SW 1271 (cell line): Measurements from ENCODE around the gene GPR108.
"Not testable (repeated sequence)": the region's sequence is repeated elsewhere in the genome, so short reads cannot be mapped to it uniquely, and the experiment has no call there.

Experiments used
- DNase-seq, 2 experiments: peaks; one replicate each; lab custom pipeline; 2025; lab: John Stamatoyannopoulos, UW

The GPR108 gene

DNA sequence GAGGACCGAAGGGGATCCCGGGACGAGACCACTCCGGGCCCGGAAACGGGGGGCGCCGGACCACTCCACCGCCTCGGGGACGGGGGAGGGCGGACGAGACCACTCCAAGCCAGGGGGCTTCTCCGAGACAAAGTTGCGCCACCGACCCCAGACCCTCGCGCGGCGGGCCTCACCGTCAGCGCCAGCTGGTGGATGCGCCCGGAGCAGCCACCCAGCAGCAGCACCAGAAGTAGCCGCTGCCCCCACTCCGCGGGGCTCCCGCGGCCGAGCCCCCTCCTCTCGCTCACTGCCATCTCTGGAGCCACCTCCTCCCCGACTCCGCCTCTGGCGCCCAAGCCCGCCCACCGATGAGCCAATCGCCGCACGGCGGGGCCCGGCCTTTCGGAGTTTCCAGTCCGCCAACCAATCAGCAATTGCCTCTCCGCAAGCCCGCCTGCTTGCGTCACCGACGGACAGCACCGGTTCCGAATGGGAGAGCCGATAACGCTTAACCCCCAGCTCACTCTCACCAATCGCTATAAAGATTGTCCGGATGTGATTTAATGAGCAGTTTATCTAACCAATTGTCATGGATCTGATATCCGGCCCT lies at the start of gene GPR108:
TSS of gene GPR108 (minus strand) at position 297 of the 589 bp plus-strand sequence. CDS start at position 293, 4 bp downstream.
- DNase-seq: peak; percentile 96 to 100

DNA sequence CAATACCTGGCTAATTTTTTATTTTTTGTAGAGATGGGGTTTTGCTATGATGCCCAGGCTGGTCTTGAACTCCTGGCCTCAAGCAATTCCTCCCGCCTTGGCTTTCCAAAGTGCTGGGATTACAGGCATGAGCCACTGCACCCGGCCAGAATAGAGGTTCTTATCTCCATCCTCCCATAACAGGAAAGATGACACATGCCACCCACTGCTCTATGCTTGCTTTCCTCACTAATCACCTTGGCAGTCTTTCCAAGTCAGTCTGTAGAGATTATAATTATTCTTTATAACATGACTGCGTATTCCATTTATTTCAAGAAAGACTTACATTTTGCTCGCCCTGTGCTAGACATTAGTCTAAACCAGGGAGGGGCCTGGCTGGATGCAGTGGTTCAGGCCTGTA lies 41.8 kb upstream of the GPR108 start:
- peak in 1 of 2 experiments; percentile 34 for DNase-seq

DNA sequence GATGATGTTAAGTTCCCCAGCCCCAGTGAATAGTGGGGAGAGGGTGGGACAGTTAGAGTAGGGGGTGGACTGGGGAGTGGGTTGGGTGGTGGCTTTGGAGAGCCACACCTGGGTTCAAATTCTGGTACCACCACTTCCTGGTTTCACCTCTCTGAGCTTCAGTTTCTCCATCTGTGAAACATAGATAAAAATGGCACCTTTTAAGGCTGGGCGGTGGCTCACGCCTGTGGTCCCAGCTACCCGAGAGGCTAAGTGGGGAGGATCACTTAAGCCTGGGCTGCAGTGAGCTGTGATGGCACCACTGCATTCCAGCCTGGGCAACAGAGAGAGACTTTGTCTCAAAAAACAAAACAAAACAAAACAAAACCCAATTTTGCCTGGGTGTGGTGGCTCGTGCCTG lies 41.0 kb upstream of the GPR108 start:
- no peak for DNase-seq

DNA sequence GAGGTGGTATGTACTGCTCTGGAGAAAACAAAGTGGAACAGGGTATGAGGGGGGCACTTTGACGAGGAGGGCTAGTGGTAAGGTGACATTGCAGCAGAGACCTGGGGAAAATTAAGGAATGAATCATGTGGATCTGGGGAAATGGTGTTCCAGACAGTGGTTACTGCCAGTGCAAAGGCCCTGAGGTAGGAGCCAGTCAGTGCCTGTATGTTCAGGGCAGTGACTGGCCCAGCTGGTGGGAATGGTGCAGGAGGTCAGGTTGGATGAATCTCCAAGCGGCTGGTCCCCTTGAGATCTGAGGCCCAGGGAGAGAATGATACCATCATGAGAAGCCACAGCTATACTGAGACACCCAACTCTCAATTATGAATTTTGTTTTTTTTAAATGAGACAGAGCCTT lies 40.1 kb upstream of the GPR108 start:
- DNase-seq: no peak

DNA sequence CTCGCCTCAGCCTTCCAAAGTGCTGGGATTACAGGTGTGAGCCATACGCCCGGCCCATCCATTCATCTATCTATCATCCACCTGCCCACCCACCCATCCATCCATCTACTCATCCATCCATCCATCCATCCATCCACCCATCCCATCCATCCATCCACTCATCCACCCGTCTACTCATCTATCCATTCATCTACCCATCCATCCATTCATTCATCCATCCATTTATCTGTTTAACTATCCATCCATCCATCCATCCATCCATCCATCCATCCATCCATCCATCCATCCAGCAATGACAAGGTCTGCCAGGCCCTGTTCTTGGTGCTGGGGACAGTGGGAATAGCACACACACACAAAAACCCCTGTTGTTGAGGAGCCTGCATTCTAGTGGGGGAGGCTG lies 39.6 kb upstream of the GPR108 start:
- DNase-seq: no peak

DNA sequence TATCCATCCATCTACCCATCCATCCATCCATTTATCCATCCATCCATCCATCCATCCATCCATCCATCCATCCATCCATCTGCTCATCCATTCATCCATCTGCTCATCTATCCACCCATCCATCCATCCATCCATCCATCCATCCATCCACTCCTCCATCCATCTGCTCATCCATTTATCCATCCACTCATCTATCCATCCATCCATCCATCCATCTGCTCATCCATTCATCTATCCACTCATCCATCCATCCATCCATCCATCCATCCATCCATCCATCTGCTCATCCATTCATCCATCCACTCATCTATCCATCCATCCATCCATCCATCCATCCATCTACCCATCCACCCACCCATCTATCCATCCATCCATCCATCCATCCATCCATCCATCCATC lies 38.7 kb upstream of the GPR108 start:
- DNase-seq: not testable (repeated sequence)

DNA sequence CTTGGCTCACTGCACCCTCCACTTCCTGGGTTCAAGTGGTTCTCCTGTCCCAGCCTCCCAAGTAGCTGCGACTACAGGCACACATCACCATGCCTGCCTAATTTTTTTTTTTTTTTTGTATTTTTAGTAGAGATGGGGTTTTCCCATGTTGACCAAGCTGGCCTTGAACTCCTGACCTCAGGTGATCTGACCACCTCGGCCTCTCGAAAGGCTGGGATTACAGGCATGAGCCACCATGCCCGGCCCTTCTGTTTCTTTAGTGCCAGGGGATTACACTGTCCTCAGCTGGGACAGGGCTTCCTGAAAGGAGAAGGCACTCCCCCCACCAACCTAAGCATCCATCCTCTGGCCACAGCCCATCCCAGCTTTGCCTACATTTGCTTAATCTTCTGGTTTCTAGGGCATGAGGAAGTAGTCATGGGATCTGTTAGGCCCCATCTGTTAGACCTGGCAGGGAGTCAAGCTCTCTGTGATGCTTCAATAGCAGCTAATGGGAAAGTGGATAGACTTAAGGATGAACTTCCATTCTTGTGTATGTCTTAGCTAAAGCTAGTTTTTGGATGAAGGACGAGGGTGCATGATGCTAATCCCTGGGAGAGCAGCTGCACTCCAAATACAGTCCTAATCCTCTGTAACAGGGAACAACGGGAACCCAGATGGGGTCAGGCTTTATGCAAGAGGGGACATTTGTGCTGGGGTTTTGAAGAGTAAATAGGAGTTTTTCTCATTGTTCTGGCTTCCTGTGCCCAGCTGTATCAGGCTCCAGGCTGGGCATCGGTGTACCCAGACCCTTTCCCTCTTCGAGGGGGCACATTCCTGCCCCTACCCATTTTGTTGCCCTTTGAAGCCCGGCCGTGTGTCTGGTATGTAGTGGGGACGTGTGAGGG lies 37.7 kb upstream of the GPR108 start:
- DNase-seq: no peak

DNA sequence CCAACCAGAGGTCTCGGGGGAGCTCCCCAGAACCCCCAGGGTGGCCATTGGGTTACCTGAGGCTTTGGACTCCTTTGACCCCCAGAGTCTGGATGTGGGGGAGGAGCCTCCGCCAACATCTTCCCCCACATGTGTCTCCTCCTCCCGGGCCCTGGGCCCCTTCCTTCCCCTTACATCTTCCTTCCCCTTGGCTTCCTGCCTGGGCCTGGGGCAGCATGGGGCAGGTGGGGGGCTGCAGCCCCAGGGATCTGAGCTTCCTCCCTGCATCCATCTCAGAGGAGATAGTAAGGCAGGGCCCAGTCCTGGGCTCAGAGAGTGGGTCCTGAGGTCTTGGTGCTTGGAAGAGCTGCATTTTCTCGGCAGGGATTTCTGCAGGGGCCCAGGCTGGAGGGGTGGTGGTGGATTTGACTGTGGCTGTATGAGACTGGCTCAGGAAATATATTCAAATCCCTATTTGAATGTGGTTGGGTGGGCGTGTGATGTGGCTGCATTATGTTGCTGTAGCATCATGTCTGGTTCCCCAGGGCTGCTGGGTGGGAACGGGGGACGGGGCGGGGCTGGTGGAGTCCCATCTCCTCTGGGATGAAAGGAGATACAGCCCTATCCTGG lies 36.0 kb upstream of the GPR108 start:
- DNase-seq: no peak

DNA sequence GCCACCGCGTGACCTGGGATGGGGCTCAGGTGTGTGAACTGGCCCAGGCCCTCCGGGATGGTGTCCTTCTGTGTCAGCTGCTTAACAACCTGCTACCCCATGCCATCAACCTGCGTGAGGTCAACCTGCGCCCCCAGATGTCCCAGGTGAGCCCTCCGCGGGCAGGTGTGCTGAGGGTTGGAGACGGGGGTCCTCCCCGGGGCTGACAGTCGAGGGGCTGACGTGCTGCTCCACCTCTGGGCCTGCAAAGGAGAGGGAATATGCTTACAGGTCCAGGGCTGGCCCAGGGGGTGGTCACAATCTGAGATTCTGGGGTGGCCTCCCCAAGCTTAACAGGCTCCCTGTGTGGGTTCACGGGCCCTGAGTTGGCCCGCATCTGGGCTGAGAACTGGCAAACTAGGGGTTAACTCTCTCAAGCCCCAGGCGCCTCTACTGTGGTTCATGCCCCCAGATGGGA lies 35.5 kb upstream of the GPR108 start:
- DNase-seq: no peak

DNA sequence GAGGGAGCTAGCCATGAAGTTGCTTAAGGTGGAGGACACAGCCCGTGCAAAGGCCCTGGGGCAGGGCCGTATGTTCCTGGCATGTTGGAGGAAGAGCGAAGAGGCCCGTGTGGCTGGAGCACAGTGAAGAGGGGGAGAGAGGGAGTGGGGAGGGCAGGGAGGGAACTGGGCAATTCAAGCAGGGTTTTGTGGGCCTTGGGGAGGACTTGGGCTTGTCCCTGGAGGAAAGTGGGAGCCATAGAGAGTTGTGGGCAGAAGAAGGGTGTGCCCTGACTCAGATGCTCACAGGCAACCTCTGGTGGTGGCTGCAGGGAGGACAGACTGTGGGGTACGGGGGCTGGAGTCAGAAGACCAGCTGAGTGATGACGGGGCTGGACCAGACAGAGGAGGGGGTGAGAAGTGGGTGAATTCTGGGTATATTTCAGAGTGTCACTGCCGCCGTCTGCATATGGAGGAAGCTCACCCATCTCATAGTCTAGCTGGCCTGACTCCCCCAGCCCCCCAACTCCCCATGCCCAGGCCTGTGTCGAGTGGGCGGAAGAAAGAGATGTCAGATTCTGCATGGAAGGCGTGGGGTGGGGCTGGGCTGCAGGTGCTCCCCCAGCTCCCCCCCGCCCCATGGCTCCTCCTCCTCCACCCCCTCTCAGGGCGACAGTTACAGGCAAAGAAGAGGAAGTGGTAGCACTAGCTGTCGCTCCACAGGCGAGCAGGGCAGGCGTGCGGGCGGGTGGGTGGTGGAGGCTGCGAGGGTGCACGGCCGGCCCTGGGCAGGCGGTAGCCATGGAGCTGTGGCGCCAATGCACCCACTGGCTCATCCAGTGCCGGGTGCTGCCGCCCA lies 34.9 kb upstream of the GPR108 start, which contains the start of gene VAV1:
TSS of gene VAV1 (plus strand) at position 681 of the 838 bp plus-strand sequence. CDS start at position 781, 100 bp downstream.
- no peak for DNase-seq

DNA sequence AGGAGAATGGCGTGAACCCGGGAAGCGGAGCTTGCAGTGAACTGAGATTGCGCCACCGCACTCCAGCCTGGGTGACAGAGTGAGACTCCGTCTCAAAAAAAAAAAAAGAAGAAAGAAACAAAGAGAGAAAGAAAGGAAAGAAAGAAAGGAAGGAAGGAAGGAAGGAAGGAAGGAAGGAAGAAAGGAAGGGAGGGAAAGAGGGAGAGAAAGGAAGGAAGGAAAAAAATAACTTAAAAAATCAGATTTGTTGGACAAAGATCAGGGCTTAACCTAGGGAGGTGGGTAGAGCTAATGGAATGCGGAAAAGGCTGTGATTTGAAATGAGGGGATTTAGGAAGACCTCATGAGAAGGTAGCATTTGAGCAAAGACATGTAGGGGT lies 34.3 kb upstream of the GPR108 start:
- DNase-seq: not testable (repeated sequence)

DNA sequence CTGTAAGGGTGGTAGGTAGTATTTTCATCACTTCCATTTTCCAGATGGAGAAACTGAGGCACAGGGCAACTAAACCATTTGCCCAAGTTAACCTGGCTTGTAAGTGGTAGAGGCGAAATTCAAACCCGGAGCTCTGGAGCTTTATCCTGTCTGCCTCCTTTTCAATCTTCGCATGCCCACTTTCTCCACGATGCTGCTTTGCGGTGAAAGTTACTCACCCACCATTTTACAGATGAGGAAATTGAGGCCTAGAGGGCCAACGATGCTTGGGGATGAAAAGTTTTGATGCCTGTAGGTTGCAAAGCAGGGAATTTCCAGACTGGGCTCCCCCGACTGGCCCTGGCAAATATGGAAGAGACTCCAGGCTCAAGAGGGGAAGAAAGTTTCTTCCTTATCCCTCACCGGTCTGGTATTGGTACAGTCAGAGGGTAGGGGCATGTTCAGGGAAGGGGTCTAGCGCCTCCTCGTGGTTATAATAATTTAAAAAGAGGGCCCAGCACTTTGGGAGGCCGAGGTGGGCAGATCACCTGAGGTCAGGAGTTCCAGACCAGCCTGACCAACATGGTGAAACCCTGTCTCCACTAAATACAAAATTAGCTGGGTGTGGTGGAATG lies 31.7 kb upstream of the GPR108 start:
- DNase-seq: no peak

DNA sequence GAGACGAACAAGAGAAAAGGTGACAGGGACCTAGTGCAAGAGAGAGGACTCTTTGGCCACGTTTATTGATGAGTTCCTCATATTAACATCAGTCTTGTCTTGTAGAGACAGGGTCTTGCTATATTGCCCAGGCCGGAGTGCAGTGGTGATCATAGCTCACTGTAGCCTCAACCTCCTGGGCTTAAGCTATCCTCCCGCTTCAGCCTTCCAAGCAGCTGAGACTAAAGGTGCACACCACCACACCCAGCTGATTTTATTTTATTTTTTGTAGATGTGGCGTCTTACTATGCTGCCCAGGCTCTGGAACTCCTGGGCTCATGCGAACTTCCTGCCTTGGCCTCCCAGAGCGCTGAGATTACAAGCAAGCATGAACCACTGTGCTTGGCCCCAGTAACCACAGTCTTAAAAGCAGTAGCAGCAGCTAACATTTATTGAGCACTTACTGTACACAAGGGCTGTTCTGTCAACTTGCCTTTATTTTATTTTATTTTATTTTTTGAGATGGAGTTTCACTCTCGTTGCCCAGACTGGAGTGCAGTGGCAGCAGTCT lies 30.9 kb upstream of the GPR108 start:
- DNase-seq: no peak

DNA sequence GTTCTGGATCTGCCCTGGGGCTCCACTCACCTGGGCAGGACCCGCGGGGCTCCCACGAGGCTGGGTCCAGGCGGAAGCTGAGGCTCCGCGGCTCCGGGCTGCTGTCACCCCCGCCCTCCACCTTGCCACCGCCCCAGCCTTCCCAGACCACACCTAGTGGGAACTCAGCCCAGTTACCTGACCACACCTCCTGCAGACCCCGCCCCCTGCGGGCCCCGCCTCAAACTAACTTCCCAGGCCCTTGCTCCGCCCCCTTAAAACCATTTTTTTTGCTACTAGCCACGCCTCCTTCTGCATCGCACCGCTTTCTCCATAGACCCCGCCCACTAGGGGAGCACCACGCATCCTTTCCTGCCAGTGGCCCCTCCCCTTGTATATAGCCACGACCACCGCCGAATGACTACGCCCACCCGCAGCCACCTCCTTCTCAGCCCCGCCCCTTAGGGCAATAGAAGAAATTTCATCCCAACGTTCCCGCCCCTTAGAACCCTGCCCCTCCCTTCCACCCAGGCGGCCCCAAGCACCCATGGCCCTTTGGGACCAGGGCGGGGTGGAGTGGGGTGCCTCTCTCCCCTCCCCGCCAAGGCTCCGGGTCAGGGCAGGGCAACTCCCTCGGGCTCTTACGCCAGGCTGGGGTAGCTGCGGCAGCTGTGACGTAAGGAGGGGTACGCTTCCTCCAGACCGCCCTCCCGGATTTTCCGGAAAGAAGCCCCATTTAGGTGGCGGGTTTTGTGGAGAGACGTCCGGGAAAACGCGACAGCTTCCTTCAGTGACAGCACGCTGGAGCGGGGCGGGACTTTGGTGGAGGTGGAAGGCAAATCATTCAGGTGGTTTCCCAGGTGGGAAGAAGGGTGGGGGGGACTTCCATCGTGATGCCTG lies 30.2 kb upstream of the GPR108 start, which contains the start of gene SH2D3A:
TSS of gene SH2D3A (minus strand) at position 79 of the 879 bp plus-strand sequence. CDS start 3,687 bp downstream, outside the sequence.
- DNase-seq: peak in 1 of 2 experiments; percentile 43

DNA sequence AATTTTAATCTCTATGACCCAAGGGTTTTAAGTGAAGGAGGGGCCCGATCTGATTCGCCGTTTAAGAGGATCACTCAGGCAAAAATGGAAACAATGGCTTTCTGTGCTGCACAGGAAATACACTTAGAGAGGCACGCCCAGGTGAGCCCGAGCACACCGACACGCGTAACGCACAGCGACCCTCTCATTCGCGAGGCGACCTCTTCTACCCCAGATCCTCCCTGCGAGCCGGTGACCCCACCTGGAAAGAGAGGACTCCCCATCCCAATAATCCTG lies 29.6 kb upstream of the GPR108 start:
- DNase-seq: no peak

DNA sequence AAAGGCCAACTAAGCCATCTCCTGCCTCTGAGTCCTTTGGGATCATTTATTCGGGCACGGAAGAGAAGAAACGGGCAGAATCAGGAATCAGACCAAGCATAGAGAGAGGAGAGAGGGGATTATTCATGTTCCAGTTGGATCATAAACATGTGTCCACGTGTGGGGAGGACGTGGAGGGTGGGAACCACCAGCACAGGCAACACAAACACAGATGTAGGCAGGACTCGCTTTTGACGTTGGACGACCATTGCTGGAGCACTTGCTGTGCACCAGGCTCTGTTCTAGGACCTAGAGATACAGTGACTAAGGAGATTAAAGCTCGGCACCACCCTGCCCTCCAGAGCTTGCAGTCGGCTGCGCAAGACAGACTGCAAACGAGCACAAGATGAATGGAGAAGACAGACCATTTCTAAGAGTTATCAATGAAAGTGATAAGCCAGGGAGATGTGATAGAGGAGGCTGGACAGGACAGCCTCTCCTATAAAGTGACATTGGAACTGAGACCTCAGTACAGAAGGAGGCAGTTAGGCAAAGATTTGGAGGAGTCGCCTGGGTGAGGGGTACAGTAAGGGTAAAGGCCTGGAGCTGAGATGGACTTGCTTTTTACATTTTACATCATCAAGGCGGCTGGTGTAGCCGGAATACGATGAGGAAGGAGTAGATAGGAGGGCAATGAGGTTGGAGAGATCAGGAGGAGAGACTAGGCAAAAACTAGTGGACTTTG lies 29.1 kb upstream of the GPR108 start:
- DNase-seq: no peak

DNA sequence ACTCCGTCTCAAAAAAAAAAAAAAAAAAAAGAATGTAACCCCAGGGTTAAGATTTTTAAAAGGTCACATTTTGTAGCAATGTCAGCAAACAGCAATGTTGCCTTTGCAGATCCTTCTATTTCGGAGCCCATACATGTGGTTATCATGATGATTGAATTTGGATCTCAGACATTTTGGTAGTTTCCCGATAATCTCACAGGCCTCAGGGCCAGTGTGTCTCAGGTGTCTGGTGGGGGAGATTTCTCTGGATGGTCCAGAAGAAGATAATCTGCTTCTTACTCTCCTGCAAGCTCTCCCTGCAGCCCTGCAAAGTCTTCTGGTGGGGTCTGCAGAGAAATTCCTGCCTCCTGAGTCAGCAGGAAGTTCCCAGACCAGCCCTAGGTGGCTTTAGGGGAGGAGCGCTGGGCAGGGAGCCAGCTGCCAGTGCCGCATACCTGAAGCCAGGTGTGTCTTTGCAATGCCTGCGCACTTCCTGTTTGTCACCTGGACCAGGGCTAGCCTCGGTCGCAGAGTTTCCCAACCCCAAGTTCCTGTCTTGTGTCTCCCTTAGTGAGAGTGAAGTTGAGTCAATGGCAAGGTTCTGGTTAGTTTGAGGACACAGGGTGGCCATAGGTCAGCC lies 28.5 kb upstream of the GPR108 start:
- DNase-seq: no peak

DNA sequence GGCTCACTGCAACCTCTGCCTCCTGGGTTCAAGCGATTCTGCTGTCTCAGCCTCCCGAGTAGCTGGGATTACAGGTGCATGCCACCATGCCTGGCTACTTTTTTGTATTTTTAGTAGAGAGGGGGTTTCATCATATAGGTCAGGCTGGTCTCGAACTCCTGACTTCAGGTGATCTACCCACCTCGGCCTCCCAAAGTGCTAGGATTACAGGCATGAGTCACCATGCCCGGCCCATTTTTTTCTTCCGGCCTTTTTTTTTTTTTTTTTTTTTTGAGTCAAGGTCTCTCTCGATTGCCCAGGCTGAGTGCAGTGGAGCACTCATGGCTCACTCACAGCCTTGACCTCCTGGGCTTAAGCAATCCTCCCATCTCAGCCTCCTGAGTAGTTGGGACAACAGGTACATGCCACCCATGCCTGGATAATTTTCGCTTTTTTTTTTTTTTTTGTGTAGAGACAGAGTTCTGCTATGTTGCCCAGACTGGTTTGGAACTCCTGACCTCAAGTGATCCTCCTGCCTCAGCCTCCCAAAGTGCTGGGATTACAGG lies 24.9 kb upstream of the GPR108 start:
- DNase-seq: not testable (repeated sequence)
